ENCODE data around the gene HAO1. TPM values are rescaled to one million over a fixed set of nuclear protein-coding genes. Genes with fewer than 3 reads are reported as not detected.

HAO1 gene
- total and polyA plus RNA-seq, 2 donors (not counting 3 experiments of a cell fraction or from before 2014, with no cell fraction given): not detected

GRCh38 chr20:7858734-7859250 is 81.5 kb downstream of the HAO1 start:
- TF ChIP-seq MAX (IDR thresholded peaks at IDR 0.05; ENCODE audit: insufficient read depth, insufficient read length): no peak
- no peak for TF ChIP-seq FOS (IDR thresholded peaks at IDR 0.05; ENCODE audit: borderline replicate concordance, insufficient read depth, low read length)
- TF ChIP-seq GATA2 (IDR thresholded peaks at IDR 0.05; ENCODE audit: insufficient read depth, insufficient read length, low read depth, low read length): no peak
- no peak for TF ChIP-seq POLR2AphosphoS5 (IDR thresholded peaks at IDR 0.05; ENCODE audit: insufficient read depth, low read depth, low read length)
- no peak for TF ChIP-seq JUN (IDR thresholded peaks at IDR 0.05; ENCODE audit: borderline replicate concordance, insufficient read depth, insufficient read length, low read depth)
- no peak for TF ChIP-seq EZH2 (IDR thresholded peaks at IDR 0.05; ENCODE audit: borderline replicate concordance, low read depth, low read length, severe bottlenecking)
- no peak for TF ChIP-seq CTCF (IDR thresholded peaks at IDR 0.05; ENCODE audit: extremely low read depth in 1 of 2, insufficient read depth in 1 of 2, low read depth in 1 of 2, low read length in 2 of 2)
- TF ChIP-seq MYC (IDR thresholded peaks at IDR 0.05; ENCODE audit: low read depth, low read length): no peak
- TF ChIP-seq POLR2A (IDR thresholded peaks at IDR 0.05; ENCODE audit: low read depth, low read length): no peak
- Histone ChIP-seq H3K9ac (replicated peaks; ENCODE audit: extremely low read depth, insufficient read depth, low read length) (peak overlapping the region; percentile 35), H3K4me3 (replicated peaks in 1 of 3; ENCODE audit: insufficient read depth in 1 of 3, low read depth in 1 of 3, low read length in 3 of 3) (no peak overlapping the region), H3K9me3 (replicated peaks; ENCODE audit: control insufficient read depth, insufficient read depth, low read length) (no peaks in the 10 kb centered on the region), H3K4me2 (ENCODE audit: insufficient read depth, low read length) (no peak overlapping the region), H3K79me2 (ENCODE audit: control insufficient read depth, insufficient read depth, low read length) (no peaks in the 10 kb centered on the region), H2AFZ (ENCODE audit: low read depth, low read length) (no peak overlapping the region), H3K4me1 (ENCODE audit: control insufficient read depth, extremely low read depth, insufficient read depth, low read length) (peaks cover 28% of the 10 kb centered on the region), H3K27ac (ENCODE audit: insufficient read depth, low read depth, low read length) (peak overlapping the region; percentile 45), H4K20me1 (replicated peaks; ENCODE audit: control insufficient read depth, extremely low read depth, insufficient read depth, low read length) (no peaks in the 10 kb centered on the region), H3K9me1 (replicated peaks; ENCODE audit: control insufficient read depth, extremely low read depth, insufficient read depth, low read length) (no peaks in the 10 kb centered on the region), H3K27me3 (ENCODE audit: control insufficient read depth in 2 of 2, insufficient read depth in 2 of 2, low read length in 2 of 2) (no peaks in the 10 kb centered on the region), H3K36me3 (ENCODE audit: control insufficient read depth in 2 of 2, extremely low read depth in 1 of 2, insufficient read depth in 2 of 2, low read length in 2 of 2) (no peaks in the 10 kb centered on the region)
- no peak for DNase-seq (ENCODE audit: low read depth, low spot score)
- TSS peak; percentile 27 for BruUV-seq (replicated peaks)
- no peak for FAIRE-seq
- ChIA-PET CTCF (interaction anchor here (0.5 to 3.7 kb wide), 54 partner anchors 10 to 1679 kb away, joined by 3 to 57 read pairs (median 4); partner anchors contain the start of gene BMP2), POLR2A (interaction anchor here (0.7 kb wide), 1 partner anchor 573 kb away, joined by 3 read pairs; no protein-coding TSS in a partner anchor)
- intact Hi-C loops (cut with micrococcal nuclease) (loop anchor here (1.0 to 5.0 kb wide), 14 partner anchors 68 to 1716 kb away; partner anchors contain the start of gene BMP2), dilution Hi-C loops (cut with MboI; ENCODE audit: extremely low pct_ligation_motif_present, low sequenced_read_pairs) (no loop called here)

Measured in endothelial cell of umbilical vein (primary cell).